OCI-LY3 (cell line): Measurements from ENCODE around the gene FEV.

Experiments
- H2AFZ ChIP-seq: fragments of 200-600, 300-600 bp; shearing (Covaris generic); 2 replicates; pipeline ENCODE4 v1.6.0; 2014; ENCODE audit warnings: antibody characterized with exemption, low read depth, low read length
- H3K27ac ChIP-seq: fragments of 200-600, 300-600 bp; sonication (generic); 2 replicates; pipeline ENCODE4 v1.5.1; 2014; ENCODE audit warnings: mild to moderate bottlenecking, low read length, moderate library complexity, mixed read lengths
- H3K27me3 ChIP-seq: fragments of 200-600, 300-600 bp; sonication (generic); 2 replicates; pipeline ENCODE4 v1.6.1; 2014; ENCODE audit warnings: low read depth, low read length, mixed read lengths
- H3K36me3 ChIP-seq: fragments of 200-600, 300-600 bp; sonication (generic); replicated peaks from 2 replicates; pipeline ENCODE3; 2014; ENCODE audit warnings: low read depth, low read length, mixed read lengths
- H3K4me1 ChIP-seq: fragments of 300-600, 200-600 bp; sonication (generic); 2 replicates; pipeline ENCODE4 v1.6.1; 2014; ENCODE audit warnings: low read length, mixed read lengths
- H3K4me2 ChIP-seq: fragments of 200-600, 300-600 bp; sonication (generic); 2 replicates; pipeline ENCODE4 v1.6.1; 2014; ENCODE audit warnings: low read length, mixed read lengths
- H3K4me3 ChIP-seq: fragments of 300-600, 200-600 bp; sonication (generic); 2 replicates; pipeline ENCODE4 v1.5.1; 2014; ENCODE audit warnings: antibody characterized with exemption, mild to moderate bottlenecking, low read length, moderate library complexity
- H3K79me2 ChIP-seq: fragments of 300-600, 200-600 bp; shearing (Covaris generic); 2 replicates; pipeline ENCODE4 v1.6.1; 2014; ENCODE audit warnings: mild to moderate bottlenecking, low read length, mixed read lengths
- H3K9ac ChIP-seq: fragments of 300-600, 200-600 bp; shearing (Covaris generic); 2 replicates; pipeline ENCODE4 v1.6.0; 2014; ENCODE audit warnings: mild to moderate bottlenecking, low read length, moderate library complexity
- H3K9me3 ChIP-seq: fragments of 200-600, 300-600 bp; shearing (Covaris generic); 2 replicates; pipeline ENCODE4 v1.6.1; 2014; ENCODE audit warnings: low read length, mixed read lengths; ENCODE audit not compliant: insufficient read depth
- H4K20me1 ChIP-seq: fragments of 200-600, 300-600 bp; sonication (generic); 2 replicates; pipeline ENCODE4 v1.6.1; 2016; ENCODE audit warnings: low read length, mixed read lengths; ENCODE audit not compliant: insufficient read depth
- CTCF ChIP-seq: fragments of 200-600, 300-600 bp; sonication (generic); IDR thresholded peaks from 2 replicates; pipeline ENCODE4 v1.5.1; 2014; ENCODE audit warnings: antibody characterized with exemption, low read length, low read depth
- EZH2phosphoT487 ChIP-seq: fragments of 200-600 bp; shearing (Covaris generic); IDR thresholded peaks from 2 replicates; pipeline ENCODE4 v1.6.1; 2018; ENCODE audit warnings: antibody characterized with exemption, mixed run types, low read depth

FEV gene

GRCh38 chr2:218981390-218981880, 3.5 kb downstream of the FEV start:
- Histone ChIP-seq H4K20me1 (no peaks in the 10 kb centered on the region), H2AFZ (no peak overlapping the region), H3K4me2 (peak overlapping the region; percentile 76), H3K79me2 (peaks cover 2% of the 10 kb centered on the region; the same call in 1 of the 2 replicates), H3K4me1 (peaks cover 5% of the 10 kb centered on the region), H3K9ac (peak overlapping the region; percentile 75), H3K27me3 (0 out of 2 replicates have a peak, but pooled peaks cover 2% of the 10 kb centered on the region), H3K4me3 (peak overlapping the region; percentile 84), H3K36me3 (no peaks in the 10 kb centered on the region), H3K27ac (peak overlapping the region; percentile 66), H3K9me3 (no peaks in the 10 kb centered on the region)
- TF ChIP-seq EZH2phosphoT487 = no peak
- peak; percentile 49 for TF ChIP-seq CTCF

DNA sequence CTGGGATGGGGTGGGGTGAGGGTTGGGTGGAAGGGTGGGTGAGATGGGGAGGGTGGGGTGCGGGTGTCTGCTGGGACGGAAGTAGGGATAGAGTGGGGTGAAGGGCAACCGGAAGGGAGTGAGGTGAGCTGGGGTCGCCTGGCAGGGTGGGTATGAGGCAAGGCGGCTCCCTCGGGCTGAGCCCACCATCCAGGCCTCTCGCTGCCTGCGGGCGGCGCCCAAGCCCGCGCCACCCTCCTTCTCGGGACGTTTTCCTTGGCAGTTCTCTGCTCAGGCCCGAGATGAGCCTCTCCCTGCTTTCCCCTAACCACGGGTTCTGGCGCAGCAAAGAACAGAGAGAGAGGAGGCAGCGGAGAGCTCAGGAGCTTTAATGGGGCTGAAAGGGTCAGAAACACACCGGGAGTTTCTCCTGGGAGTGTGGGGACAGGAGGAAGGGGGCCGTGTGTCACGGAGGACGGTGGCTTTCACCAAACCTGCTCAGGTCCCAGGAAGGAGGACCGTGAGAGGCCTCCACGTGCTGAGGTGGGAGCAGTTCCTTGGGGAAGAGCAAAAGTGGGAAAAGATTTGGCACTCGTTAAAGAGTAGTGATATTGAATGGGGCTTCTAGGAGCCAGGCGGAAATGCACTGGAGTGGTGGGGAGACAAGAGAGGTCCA, 4.1 kb downstream of the FEV start:
- Histone ChIP-seq H3K4me2 (peak overlapping the region; percentile 76), H3K27me3 (0 out of 2 replicates have a peak, but pooled peaks cover 2% of the 10 kb centered on the region), H3K9me3 (no peaks in the 10 kb centered on the region), H4K20me1 (no peaks in the 10 kb centered on the region), H2AFZ (peak overlapping the region; percentile 71), H3K27ac (peak overlapping the region; percentile 66), H3K79me2 (peaks cover 2% of the 10 kb centered on the region; the same call in 1 of the 2 replicates), H3K4me3 (peak overlapping the region; percentile 84), H3K4me1 (peaks cover 5% of the 10 kb centered on the region), H3K36me3 (no peaks in the 10 kb centered on the region), H3K9ac (peak overlapping the region; percentile 75)
- TF ChIP-seq EZH2phosphoT487 = no peak
- TF ChIP-seq CTCF = no peak

DNA sequence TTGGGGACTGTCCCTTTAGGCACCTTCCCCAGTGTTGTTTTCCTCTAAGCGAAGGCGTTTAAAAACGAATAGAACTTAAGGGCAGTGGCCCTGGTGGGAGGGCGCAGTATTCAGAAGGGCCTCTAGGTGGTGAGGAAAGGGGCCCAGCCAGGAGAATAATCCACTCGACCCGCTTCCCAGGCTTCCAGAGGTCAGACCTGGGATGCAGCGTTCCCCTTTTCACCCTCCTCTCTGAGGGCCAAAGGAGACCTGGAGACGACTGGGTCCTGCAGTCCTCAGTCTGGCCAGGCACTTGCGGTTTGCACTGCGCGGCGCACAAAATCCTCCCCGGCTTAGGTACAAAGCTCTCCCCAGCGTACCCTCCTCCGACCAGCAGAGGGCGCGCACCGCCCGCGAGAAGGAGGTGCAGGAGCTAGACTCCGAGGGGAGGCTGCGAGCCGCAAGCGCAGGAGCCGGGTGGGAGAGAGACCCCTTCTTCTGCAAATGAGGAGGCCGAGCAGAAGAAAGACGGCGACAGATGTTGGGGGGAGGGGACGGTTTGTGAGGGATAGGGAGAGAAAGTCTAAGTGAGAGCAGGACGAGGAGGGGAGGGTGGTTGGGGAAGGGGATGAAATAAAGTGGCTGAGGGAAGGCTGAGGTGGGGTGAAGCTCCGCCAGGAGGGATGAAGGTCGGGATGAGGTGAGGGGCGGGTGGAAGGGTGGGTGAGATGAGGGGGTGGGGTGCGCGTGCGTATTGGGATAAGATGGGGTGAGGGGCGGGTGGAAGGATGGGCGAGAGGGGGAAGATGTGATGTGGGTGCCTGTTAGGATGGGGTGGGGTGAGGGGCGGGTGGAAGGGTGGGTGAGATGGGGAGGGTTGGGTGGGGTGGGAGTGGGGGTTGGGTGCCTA, 4.9 kb downstream of the FEV start:
- Histone ChIP-seq H3K36me3 (no peaks in the 10 kb centered on the region), H3K27ac (peak overlapping the region; percentile 70), H4K20me1 (no peaks in the 10 kb centered on the region), H3K9me3 (no peaks in the 10 kb centered on the region), H3K79me2 (peaks cover 2% of the 10 kb centered on the region; the same call in 1 of the 2 replicates), H2AFZ (peak overlapping the region; percentile 99), H3K4me3 (peak overlapping the region; percentile 84), H3K4me2 (peak overlapping the region; percentile 87), H3K4me1 (peaks cover 5% of the 10 kb centered on the region), H3K27me3 (0 out of 2 replicates have a peak, but pooled peaks cover 2% of the 10 kb centered on the region), H3K9ac (peak overlapping the region; percentile 78)
- TF ChIP-seq EZH2phosphoT487 (no peak), CTCF (peak; percentile 91)
